HEK293 (cell line): ENCODE results near the gene GPR107.

Experiments
- CTCF ChIA-PET: fragments of 350-600 bp; formaldehyde crosslinking; extraction: SDS; loops from one replicate; lab custom pipeline; 2021; ENCODE audit warnings: antibody characterized with exemption; lab: Yijun Ruan, JAX
- POLR2A ChIA-PET: fragments of 300-600 bp; formaldehyde crosslinking; extraction: SDS; loops from one replicate; lab custom pipeline; 2020; ENCODE audit warnings: antibody characterized with exemption, inconsistent platforms; lab: Yijun Ruan, JAX
- H3K27ac ChIP-seq: fragments of 200-500 bp; sonication (Bioruptor generic); 2 replicates; pipeline ENCODE4 v1.5.1; 2014; ENCODE audit warnings: low read depth, low read length, control low read depth, inconsistent platforms; ENCODE audit errors: extremely low read depth
- H3K36me3 ChIP-seq, 2 experiments: fragments of 200-500 bp in 1 of 2; sonication (Bioruptor generic) in 1 of 2; 1 replicate in 1 of 2; 2 replicates in 1 of 2; pipeline ENCODE4 v1.5.1; 2014 to 2017; ENCODE audit warnings: inconsistent platforms in 2 of 2, low read length in 2 of 2; ENCODE audit not compliant: control insufficient read depth in 2 of 2, insufficient read depth in 1 of 2
- H3K4me1 ChIP-seq: fragments of 200-500 bp; sonication (Bioruptor generic); 2 replicates; pipeline ENCODE4 v1.5.1; 2014; ENCODE audit warnings: mild to moderate bottlenecking, low read length, inconsistent platforms; ENCODE audit not compliant: control insufficient read depth, insufficient read depth
- H3K4me3 ChIP-seq: 2 replicates; pipeline ENCODE4 v1.5.1; 2011; ENCODE audit warnings: low read depth, mild to moderate bottlenecking, control low read depth, low read length, moderate library complexity
- H3K9me3 ChIP-seq: fragments of 200-500 bp; sonication (Bioruptor generic); 2 replicates; pipeline ENCODE4 v1.5.1; 2014; ENCODE audit warnings: low read depth, low read length, inconsistent platforms; ENCODE audit not compliant: control insufficient read depth, insufficient read depth
- GLIS1 ChIP-seq: fragments of 450-650 bp; formaldehyde crosslinking; IDR thresholded peaks from 2 replicates; pipeline ENCODE4 v1.5.1; 2016; ENCODE audit warnings: missing biosample characterization, missing genetic modification characterization
- YY1 ChIP-seq: fragments of 450-650 bp; formaldehyde crosslinking; IDR thresholded peaks from 2 replicates; pipeline ENCODE4 v1.5.1; 2018; ENCODE audit warnings: missing biosample characterization, missing genetic modification characterization
- ZNF248 ChIP-seq: fragments of 450-650 bp; formaldehyde crosslinking; IDR thresholded peaks from 2 replicates; pipeline ENCODE4 v1.5.1; 2017; ENCODE audit warnings: missing biosample characterization, missing genetic modification characterization
- ZNF544 ChIP-seq: fragments of 450-650 bp; formaldehyde crosslinking; IDR thresholded peaks from 2 replicates; pipeline ENCODE4 v1.5.0; 2017; ENCODE audit warnings: missing biosample characterization, missing genetic modification characterization
- ZNF626 ChIP-seq: fragments of 450-650 bp; sonication (Bioruptor Pico); formaldehyde crosslinking; IDR thresholded peaks from 2 replicates; pipeline ENCODE4 v1.5.1; 2018; ENCODE audit warnings: missing biosample characterization, missing genetic modification characterization, inconsistent platforms
- ZNF664 ChIP-seq: fragments of 450-650 bp; formaldehyde crosslinking; IDR thresholded peaks from 2 replicates; pipeline ENCODE4 v1.5.1; 2016; ENCODE audit warnings: missing biosample characterization, missing genetic modification characterization
- TF ChIP-seq, protein P1 (sequence below): fragments of 450-650 bp; formaldehyde crosslinking; IDR thresholded peaks from 2 replicates; pipeline ENCODE4 v1.5.1; 2017; ENCODE audit warnings: missing biosample characterization, missing genetic modification characterization
- TF ChIP-seq, protein P2 (sequence below): fragments of 450-650 bp; formaldehyde crosslinking; IDR thresholded peaks from 2 replicates; pipeline ENCODE4 v1.5.1; 2017; ENCODE audit warnings: missing biosample characterization, missing genetic modification characterization
- TF ChIP-seq, protein P3 (sequence below): fragments of 450-650 bp; formaldehyde crosslinking; IDR thresholded peaks from 2 replicates; pipeline ENCODE4 v1.5.1; 2016; ENCODE audit warnings: missing biosample characterization, missing genetic modification characterization, low read depth
- TF ChIP-seq, protein P4 (sequence below): fragments of 450-650 bp; formaldehyde crosslinking; conservative IDR thresholded peaks from 2 replicates; pipeline ENCODE4 v1.5.1; 2016; ENCODE audit warnings: low read depth, missing biosample characterization, missing genetic modification characterization
- TF ChIP-seq, protein P5 (sequence below): fragments of 450-650 bp; formaldehyde crosslinking; IDR thresholded peaks from 2 replicates; pipeline ENCODE4; 2016; ENCODE audit warnings: missing biosample characterization, missing genetic modification characterization

The GPR107 gene

DNA sequence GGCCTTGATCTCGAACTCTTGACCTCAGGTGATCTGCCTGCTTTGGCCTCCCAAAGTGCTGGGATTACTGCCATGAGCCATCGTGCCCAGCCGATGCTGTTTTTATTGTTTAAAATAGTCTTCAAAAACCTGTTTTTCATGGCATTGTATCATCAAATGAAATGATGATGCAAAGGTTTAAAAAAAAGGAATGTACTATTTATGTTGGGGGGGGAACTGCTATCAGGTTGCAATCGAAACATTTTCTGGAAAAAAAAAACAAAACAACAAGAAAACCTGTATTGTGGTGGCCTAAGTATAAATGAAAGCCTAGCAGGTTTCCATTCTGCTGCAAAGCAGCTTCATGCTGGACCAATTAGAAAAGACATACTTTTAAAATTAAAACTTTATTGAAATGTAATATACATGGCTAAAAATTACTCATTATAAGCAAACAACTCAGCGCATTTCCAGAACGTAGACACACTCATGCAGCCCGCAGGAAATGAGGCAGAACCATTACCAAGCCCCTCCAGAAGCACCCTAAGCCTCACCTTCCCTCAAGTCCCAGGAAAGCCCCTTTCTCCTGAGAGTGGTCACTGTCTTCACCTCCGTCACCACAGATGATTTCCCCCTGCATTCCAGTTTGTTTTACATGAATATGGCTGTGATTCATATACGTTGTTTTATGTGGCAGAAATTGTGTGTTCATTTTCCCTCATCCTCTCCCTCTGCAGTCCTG lies 19.0 kb downstream of the GPR107 start (continued):
- TF ChIP-seq, protein P1, sequence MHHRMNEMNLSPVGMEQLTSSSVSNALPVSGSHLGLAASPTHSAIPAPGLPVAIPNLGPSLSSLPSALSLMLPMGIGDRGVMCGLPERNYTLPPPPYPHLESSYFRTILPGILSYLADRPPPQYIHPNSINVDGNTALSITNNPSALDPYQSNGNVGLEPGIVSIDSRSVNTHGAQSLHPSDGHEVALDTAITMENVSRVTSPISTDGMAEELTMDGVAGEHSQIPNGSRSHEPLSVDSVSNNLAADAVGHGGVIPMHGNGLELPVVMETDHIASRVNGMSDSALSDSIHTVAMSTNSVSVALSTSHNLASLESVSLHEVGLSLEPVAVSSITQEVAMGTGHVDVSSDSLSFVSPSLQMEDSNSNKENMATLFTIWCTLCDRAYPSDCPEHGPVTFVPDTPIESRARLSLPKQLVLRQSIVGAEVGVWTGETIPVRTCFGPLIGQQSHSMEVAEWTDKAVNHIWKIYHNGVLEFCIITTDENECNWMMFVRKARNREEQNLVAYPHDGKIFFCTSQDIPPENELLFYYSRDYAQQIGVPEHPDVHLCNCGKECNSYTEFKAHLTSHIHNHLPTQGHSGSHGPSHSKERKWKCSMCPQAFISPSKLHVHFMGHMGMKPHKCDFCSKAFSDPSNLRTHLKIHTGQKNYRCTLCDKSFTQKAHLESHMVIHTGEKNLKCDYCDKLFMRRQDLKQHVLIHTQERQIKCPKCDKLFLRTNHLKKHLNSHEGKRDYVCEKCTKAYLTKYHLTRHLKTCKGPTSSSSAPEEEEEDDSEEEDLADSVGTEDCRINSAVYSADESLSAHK (tag by site-specific recombination) = no peak

DNA sequence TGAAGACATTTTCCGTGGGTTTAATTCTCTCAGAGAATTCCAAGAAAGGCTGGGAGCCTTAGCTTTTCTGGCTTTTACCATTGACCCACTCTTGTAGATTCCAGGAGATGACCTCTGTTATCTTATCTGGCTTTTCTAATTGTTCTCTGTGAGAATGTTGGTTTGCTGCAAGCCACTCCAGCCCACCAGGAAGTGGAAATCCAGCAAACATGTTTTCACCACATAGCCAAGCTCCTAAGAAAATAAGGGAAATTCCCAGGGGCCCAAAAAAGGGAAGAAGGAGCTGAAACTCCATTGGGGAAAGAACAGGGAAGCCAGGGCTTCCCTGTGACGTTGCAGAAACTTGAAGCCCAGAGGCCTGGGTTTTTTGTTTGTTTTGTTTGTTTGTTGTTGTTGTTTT lies 19.7 kb downstream of the GPR107 start:
- no peak overlapping the region for H3K4me3 ChIP-seq
- POLR2A ChIA-PET = no interaction called here
- TF ChIP-seq, protein P2, sequence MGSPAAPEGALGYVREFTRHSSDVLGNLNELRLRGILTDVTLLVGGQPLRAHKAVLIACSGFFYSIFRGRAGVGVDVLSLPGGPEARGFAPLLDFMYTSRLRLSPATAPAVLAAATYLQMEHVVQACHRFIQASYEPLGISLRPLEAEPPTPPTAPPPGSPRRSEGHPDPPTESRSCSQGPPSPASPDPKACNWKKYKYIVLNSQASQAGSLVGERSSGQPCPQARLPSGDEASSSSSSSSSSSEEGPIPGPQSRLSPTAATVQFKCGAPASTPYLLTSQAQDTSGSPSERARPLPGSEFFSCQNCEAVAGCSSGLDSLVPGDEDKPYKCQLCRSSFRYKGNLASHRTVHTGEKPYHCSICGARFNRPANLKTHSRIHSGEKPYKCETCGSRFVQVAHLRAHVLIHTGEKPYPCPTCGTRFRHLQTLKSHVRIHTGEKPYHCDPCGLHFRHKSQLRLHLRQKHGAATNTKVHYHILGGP (tag by site-specific recombination) = no peak
- TF ChIP-seq ZNF626 (tag by site-specific recombination) = no peak
- no peak for TF ChIP-seq ZNF544 (tag by site-specific recombination)
- no peak for TF ChIP-seq YY1
- TF ChIP-seq, protein P3, sequence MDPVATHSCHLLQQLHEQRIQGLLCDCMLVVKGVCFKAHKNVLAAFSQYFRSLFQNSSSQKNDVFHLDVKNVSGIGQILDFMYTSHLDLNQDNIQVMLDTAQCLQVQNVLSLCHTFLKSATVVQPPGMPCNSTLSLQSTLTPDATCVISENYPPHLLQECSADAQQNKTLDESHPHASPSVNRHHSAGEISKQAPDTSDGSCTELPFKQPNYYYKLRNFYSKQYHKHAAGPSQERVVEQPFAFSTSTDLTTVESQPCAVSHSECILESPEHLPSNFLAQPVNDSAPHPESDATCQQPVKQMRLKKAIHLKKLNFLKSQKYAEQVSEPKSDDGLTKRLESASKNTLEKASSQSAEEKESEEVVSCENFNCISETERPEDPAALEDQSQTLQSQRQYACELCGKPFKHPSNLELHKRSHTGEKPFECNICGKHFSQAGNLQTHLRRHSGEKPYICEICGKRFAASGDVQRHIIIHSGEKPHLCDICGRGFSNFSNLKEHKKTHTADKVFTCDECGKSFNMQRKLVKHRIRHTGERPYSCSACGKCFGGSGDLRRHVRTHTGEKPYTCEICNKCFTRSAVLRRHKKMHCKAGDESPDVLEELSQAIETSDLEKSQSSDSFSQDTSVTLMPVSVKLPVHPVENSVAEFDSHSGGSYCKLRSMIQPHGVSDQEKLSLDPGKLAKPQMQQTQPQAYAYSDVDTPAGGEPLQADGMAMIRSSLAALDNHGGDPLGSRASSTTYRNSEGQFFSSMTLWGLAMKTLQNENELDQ = no peak
- no peak for TF ChIP-seq ZNF248
- TF ChIP-seq GLIS1 (tag by site-specific recombination) = no peak
- TF ChIP-seq ZNF664 (tag by site-specific recombination) = no peak
- TF ChIP-seq, protein P4, sequence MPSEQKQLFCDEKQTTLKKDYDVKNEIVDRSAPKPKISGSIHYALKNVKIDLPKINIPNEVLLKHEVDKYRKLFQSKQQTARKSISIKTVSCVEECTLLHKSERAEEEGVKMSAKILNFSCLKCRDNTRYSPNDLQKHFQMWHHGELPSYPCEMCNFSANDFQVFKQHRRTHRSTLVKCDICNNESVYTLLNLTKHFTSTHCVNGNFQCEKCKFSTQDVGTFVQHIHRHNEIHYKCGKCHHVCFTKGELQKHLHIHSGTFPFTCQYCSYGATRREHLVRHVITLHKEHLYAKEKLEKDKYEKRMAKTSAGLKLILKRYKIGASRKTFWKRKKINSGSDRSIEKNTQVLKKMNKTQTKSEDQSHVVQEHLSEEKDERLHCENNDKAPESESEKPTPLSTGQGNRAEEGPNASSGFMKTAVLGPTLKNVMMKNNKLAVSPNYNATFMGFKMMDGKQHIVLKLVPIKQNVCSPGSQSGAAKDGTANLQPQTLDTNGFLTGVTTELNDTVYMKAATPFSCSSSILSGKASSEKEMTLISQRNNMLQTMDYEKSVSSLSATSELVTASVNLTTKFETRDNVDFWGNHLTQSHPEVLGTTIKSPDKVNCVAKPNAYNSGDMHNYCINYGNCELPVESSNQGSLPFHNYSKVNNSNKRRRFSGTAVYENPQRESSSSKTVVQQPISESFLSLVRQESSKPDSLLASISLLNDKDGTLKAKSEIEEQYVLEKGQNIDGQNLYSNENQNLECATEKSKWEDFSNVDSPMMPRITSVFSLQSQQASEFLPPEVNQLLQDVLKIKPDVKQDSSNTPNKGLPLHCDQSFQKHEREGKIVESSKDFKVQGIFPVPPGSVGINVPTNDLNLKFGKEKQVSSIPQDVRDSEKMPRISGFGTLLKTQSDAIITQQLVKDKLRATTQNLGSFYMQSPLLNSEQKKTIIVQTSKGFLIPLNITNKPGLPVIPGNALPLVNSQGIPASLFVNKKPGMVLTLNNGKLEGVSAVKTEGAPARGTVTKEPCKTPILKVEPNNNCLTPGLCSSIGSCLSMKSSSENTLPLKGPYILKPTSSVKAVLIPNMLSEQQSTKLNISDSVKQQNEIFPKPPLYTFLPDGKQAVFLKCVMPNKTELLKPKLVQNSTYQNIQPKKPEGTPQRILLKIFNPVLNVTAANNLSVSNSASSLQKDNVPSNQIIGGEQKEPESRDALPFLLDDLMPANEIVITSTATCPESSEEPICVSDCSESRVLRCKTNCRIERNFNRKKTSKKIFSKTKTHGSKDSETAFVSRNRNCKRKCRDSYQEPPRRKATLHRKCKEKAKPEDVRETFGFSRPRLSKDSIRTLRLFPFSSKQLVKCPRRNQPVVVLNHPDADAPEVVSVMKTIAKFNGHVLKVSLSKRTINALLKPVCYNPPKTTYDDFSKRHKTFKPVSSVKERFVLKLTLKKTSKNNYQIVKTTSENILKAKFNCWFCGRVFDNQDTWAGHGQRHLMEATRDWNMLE = no peak
- TF ChIP-seq, protein P5, sequence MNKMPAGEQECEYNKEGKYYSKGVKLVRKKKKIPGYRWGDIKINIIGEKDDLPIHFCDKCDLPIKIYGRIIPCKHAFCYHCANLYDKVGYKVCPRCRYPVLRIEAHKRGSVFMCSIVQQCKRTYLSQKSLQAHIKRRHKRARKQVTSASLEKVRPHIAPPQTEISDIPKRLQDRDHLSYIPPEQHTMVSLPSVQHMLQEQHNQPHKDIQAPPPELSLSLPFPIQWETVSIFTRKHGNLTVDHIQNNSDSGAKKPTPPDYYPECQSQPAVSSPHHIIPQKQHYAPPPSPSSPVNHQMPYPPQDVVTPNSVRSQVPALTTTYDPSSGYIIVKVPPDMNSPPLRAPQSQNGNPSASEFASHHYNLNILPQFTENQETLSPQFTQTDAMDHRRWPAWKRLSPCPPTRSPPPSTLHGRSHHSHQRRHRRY (tag by site-specific recombination) = no peak
- CTCF ChIA-PET = no interaction called here
- H3K4me1 ChIP-seq = peaks cover 5% of the 10 kb centered on the region; the same call in 1 of the 2 replicates
- H3K9me3 ChIP-seq = no peaks in the 10 kb centered on the region
- H3K36me3 ChIP-seq = peaks cover 6 to 25% of the 10 kb centered on the region in 2 experiments; a peak in 2 of 3 replicates
- no peak overlapping the region for H3K27ac ChIP-seq
